SH-SY5Y (cell line): ENCODE data around the gene LIN37.

Experiments used
- GATA2 ChIP-seq: IDR thresholded peaks from 2 replicates; pipeline ENCODE4 v1.6.1; 2011; ENCODE audit warnings: mild to moderate bottlenecking, low read depth, low read length
- GATA3 ChIP-seq: IDR thresholded peaks from 2 replicates; pipeline ENCODE4 v1.6.1; 2011; ENCODE audit warnings: low read depth, mild to moderate bottlenecking, low read length, moderate library complexity

- TF ChIP-seq GATA2 (no peak), GATA3 (no peak)
Observed at GRCh38 chr19:35743640-35744429, 4.5 kb upstream of the LIN37 start.
